ENCODE results near the gene P2RX5.
A peak's percentile ranks its signal among the peaks of the same experiment; 100 is the strongest.

P2RX5 gene

GRCh38 chr17:3656353-3656752, 39.6 kb downstream of the P2RX5 start:
- DNase-seq = no peak

DNA sequence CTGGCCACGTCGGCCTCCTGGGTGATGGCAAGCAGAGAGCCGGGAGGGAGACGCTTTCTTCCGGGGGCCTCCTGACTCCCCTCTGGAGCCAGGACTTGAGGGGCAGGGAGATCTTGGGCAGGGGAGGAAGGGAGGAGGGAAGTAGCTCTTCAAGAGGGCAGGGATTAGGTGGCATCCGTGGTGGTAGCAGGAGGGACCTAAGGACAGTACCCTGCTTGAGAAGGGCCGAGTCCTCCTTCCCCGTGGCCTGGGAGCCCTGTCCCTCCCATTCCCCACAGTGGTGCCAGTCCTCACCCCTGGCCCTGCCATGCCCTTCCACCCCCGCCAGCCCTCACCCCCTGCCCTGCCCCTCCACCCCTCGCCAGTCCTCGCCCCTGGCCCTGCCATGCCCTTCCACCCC, 40.2 kb downstream of the P2RX5 start:
- DNase-seq = no peak

DNA sequence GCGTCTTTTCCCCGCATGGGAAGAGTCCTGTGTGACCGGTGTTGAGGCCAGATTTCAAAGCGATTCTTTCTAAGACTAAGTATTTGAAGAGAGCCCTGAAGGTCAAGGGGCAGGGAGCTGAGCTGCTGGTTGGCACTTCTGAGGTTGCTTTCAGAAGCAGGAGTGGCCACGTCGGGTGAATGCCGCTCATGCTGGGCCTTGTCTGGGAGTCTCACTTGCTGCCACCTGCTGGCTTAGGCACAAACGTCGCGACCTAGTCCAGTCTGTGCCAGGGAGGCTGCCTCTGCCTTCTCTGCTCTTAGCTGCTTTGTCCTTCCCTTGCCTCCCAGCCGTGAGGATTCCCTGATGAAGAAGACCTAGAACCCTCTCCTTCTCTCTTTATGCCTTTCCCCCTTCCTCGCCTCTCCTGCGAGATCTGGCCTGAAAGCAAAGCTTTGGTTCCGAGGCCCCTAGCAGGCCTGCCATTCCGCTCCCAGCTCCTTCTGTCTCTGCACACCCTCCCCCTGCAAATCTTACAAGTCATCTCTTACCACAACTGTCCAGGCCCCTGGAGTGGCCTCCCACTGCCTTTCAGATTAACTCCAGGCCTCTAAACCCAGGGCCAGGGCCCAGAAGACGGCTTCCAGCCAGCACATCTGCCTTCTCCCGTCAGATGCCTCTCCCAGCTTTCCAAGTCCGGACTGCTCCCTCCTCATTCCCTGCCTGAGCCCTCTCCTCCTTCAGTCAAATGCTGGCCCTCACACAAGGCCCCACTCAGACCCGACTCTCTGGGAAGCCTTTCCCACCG, 48.0 kb downstream of the P2RX5 start:
- no peak for DNase-seq

- DNase-seq = no peak
Observed at GRCh38 chr17:3647251-3647650, 48.7 kb downstream of the P2RX5 start.

DNA sequence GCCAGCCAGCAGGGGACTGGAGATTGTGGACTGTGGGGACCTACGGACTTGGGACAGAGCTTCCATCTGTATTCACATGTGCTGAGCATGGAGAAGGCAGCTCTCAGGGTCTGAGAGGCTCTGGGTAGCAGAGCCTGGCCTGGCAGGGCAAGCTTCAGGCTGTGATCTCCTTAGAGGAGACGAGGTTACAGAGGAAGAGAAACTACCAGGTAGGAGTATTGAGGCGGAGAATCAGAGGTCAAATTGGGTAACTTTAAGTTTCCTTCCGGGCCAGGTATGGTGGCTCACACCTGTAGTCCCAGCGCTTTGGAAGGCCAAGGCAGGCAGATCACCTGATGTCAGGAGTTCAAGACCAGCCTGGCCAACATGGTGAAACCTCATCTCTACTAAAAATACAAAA, 50.6 kb downstream of the P2RX5 start:
- no peak for DNase-seq

DNA sequence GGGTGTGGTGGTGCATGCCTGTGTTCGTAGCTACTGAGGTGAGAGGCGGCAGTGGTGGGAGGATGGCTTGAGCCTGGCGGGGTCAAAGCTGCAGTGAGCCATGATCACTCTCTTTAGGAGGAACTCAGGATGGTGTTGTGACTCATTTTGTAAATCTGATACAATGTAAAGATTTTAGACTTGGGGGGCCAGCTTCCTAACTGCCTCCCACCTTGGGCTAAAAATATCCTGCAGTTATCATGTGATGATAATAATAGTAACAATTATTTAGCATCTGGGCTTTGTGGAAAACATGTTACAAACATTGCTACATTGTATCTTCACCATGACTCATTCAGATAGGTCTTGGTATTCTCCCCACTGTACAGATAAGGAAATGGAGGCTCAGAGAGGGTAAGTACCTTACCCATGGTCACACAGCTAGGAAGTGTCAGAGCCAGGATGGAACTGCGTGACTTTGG, 52.0 kb downstream of the P2RX5 start:
- DNase-seq = no peak

GRCh38 chr17:3641717-3642486, 54.1 kb downstream of the P2RX5 start:
- no peak for DNase-seq

GRCh38 chr17:3641014-3641413, 54.9 kb downstream of the P2RX5 start:
- no peak for DNase-seq

GRCh38 chr17:3639981-3640596, 55.9 kb downstream of the P2RX5 start:
- no peak for DNase-seq

DNA sequence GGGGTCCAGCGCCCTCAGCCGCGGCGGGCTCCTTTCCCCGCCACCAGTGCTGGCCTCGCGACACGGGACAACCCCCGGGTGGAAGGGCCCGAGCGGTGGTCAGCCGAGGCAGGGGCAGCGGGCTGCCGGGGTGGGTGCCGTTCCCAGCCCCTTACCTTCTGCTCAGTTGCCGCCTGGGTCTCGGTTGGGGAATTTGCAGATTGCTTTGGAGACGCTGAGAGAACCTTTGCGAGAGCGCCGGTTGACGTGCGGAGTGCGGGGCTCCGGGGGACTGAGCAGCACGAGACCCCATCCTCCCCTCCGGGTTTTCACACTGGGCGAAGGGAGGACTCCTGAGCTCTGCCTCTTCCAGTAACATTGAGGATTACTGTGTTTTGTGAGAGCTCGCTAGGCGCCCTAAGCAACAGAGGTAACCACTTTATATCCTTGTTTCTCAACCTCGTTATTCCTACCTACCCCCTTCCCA, 59.0 kb downstream of the P2RX5 start:
- no peak for DNase-seq

DNA sequence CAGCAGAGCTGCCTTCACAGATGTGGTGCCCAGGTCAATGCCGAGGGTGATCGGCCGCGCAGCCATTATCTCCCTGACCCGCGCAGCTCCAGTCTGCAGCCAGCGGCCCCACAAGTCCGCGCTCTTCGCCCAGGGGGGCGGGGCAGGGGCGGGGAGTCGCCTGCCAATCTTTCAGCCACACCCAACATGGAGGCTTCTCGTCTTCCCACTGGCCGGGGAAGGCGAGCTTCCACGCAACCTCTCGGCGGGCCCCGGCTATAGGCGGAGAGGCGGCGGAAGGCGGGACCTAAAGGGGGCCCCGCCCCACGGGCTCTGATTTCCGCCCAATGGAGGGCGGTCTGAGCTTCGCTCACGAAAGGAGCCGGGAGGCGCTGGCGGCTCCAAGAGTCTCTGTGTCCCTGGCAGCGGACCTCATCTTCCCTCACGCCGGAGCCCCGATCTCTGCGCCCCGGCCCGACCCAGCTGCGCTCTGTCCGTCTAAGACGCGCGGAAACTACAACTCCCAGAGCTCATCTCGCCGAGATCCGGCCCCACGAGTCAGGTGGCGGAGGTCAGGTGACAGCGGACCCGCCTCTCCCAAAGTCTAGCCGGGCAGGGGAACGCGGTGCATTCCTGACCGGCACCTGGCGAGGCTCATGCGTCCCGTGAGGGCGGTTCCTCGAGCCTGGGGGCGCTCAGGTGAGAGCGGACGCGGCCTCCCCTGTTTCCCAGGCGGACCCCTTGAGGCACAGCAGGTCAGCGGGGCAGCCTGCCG, 59.6 kb downstream of the P2RX5 start, which contains the start of the genes CTNS and SHPK:
CTNS (plus strand) TSS at position 607 of the 754 bp plus-strand sequence. CDS start 3,447 bp downstream, outside the sequence.
SHPK (minus strand) TSS at position 97 of the 754 bp plus-strand sequence; CDS start at position 66, 31 bp downstream.
- DNase-seq = peak; percentile 91

- DNase-seq = no peak
Observed at GRCh38 chr17:3635474-3636153, 60.3 kb downstream of the P2RX5 start.

DNA sequence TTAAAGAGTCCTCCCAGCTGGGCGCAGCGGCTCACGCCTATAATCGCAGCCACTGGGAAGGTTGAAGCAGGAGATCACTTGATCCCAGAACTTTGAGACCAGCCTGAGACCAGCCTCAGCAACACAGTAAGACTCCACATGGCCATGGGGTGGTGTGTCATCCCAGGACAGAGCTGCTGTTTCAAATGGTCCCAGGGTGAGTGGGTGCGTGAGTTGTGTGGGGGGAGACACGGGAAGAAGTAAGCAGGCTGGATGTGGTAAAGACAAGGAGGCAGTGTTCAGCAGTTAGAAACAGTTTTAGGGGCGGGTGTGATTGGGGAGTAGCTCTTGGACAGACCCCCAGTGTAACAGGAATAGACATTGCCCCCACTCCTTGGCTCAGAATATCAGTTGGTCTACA, 63.7 kb downstream of the P2RX5 start:
- no peak for DNase-seq

DNA sequence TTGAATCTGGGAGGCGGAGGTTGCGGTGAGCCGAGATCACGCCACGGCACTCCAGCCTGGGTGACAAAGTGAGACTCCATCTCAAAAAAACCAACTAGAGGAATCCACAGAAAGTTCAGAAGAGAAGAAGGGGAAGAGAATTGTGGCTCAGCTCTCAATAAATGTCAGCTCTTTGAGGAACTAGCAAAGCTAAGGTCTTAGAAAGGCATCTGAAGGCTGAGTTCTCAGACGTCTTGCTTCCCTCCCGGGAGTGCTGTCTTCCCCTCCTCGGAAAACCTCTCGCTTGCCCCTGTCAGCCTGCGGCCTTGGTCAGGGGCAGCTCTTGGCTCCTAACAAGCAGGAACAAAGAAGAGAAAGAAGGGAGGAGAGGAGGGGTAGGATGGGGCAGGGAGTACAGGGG, 65.2 kb downstream of the P2RX5 start:
- no peak for DNase-seq

DNA sequence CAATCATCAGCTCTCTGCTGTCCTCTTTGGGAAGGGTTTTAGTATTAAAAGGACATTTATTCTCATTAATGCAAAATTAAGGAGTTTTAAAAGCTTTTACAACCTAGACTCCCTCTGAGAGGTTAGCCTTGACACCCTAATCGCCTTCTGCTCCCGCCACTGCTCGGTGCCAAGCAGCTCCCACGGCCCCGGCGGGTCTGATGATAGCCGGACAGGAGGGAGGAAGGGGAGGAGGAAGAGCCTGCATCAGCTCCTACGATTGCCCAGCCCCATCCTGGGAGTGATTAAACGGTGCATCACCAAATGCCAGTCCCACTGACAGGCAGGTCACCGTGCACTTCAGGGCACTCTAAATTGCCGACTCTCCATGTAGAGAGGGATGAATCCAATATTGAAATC, 68.2 kb downstream of the P2RX5 start:
- no peak for DNase-seq

DNA sequence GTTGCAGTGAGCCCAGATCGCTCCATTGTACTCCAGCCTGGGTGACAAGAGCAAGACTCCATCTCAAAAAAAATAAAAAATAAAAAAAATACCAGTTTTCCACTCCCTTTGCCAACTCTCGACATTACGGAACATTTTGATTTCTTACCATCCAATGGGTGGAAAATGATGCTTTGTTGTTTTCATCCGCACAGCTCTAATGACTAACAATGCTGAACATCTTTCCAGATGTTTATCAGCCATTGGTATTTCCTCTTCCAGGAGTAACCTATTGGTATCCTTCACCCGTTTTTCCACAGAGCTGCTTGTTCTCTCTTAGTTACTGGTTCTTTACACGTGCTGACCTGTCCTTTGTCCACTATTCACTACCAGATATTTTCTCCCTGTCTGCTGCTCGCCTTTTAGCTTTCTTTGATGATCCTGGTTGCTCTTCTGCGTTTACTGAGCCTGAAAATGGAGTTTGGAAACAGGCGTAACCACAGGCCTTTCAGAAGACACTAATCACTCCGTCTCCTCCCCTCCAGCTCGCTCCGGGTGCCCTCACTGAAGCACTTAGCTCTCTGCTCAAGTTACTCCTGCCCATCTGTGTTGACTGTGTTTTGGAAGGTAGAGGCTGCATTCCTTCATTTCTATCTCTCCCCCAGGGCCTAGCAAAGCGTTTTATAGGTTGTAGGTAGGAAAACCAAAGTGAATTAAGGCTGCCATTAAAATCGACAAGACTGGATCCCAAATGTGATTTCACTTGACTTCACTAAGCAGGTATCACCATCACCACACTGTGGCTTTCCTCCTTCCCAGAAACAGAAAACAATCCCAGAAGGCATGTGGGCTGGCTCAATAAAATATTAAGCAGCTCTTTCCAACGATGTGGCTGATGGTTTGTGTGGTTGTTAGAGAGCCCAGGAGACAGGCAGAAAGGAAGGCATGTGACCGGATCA, 68.9 kb downstream of the P2RX5 start:
- no peak for DNase-seq
